GM12878 (cell line): Measurements from ENCODE around the gene NIN.

Experiments
- HDGF ChIP-seq: fragments of 450-650 bp; IDR thresholded peaks from 2 replicates; pipeline ENCODE4 v1.6.1; 2016; ENCODE audit warnings: antibody characterized with exemption
- ZNF384 ChIP-seq: IDR thresholded peaks from 2 replicates; pipeline ENCODE4 v1.6.1; 2012; ENCODE audit warnings: low read depth, mild to moderate bottlenecking, low read length, improper control_type of control experiment, borderline replicate concordance

DNA sequence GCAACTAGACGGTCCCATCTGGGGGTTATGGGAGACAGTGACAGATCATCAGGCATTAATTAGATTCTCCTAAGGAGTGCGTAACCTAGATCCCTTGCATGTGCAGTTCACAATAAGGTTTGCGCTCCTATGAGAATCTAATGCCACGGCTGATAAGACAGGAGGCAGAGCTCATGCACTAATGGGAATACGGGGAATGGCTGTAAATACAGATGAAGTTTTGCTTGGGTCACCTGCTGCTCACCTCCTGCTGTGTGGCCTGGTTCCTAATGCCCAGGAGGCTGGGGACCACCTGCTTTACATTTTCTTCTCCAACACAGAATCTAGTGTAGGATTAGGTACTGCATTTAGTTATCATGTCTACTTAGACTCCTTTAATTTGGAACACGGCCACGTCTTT, 113.2 kb downstream of the NIN start:
- no peak for TF ChIP-seq HDGF
- no peak for TF ChIP-seq ZNF384
